GM19324 (cell line): ENCODE measurements around the gene ARHGEF17.

Experiments
- ATAC-seq: cut with Tn5 transposase; IDR thresholded peaks from one replicate; pipeline ENCODE4 v1.9.1; 2021; ENCODE audit warnings: mild to moderate bottlenecking, moderate library complexity; ENCODE audit not compliant: unreplicated experiment, low FRiP score

The ARHGEF17 gene

GRCh38 chr11:73375830-73376159, 67.7 kb downstream of the ARHGEF17 start:
- ATAC-seq = no peak

DNA sequence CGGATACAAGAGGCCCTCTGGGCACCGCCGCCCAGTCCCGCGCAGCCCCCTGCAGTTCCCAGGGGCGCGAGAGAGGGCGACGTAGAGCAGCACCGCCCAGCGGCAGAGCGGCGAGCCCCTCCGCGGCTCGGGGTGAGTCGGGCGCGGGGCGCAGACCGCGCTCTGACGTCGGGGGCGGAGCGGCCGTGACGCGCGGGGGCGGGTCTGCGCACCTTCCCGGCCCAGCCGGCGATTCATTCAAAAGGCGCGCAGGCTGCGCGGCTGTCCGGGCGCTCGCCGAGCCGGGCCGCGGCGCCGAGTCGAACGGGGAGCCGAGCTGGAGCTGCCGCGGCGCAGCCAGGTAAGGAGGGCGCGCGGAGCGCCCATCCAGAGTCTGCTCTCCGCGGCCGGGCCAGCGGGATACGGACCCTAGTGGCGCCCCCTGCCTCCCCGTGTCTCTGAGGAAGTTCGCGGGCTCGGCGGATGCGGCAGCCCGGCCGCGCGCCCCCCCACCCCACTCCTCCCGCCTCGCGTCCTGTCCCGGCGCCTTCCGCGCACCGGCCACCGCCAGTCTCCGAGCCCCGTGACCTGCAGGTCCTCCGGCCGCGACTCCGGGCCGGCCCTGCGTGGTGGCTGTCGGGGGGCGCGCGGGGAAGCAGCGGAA, 68.2 kb downstream of the ARHGEF17 start, which contains the start of gene RELT:
TSS of gene RELT (plus strand) at position 240 of the 643 bp plus-strand sequence. CDS start 12,738 bp downstream, outside the sequence.
- ATAC-seq = peak; percentile 85

- ATAC-seq = peak; percentile 11
Observed at GRCh38 chr11:73376803-73377629, 68.9 kb downstream of the ARHGEF17 start.

DNA sequence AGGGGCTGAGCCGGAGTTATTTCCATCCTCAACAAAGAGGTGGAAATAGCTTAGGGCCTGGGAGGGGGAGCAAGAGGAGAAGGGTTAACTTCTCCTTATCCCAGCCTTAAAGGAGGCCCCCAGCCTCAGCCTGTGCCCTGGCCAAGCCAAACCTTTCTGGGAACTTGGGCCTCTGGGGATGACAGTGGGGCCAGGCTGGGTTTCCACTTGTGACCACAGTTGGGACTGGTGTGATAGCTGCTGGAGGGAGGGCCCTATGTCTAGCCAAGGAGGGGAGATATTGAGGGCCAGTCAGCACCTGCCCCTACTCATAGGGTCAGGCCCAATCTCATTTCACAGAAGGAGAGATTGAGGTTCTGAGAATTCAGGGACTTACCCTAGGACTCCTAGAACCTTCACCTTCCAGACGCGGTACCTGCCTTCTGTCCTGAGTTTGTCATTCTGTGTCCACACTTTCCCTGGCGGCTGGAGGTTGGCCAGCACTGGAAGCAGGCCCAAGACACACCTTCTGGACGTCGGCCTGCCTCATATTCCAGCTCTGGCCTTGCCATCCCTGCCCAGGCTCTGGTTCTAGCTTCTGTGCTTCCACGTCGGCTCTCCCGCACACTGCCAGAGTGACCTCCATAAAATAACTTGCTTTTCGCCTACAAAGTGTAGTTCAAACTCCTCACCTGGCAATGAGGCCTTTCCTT, 71.3 kb downstream of the ARHGEF17 start:
- ATAC-seq = no peak

DNA sequence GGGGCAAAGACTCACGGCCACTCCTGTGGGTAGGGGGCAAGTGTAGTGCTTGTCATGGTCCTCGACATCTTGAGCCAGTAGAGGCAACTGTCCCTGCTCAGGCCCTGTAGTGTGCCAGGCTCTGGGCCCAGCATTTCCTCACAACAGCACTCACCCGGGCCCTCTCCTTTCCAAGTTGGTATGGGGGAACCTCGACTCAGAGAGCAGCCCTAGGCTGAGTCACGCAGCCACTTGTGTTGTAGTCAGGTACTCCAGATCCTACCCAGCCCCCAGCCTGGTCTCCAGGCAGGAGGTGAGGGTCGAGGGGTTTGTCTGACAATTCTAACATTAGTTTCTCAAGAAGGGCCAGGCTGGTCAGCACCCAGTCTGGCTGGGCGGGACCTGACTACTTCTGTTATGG, 72.3 kb downstream of the ARHGEF17 start:
- ATAC-seq = no peak

- no peak for ATAC-seq
Observed at GRCh38 chr11:73380897-73381410, 72.9 kb downstream of the ARHGEF17 start.

DNA sequence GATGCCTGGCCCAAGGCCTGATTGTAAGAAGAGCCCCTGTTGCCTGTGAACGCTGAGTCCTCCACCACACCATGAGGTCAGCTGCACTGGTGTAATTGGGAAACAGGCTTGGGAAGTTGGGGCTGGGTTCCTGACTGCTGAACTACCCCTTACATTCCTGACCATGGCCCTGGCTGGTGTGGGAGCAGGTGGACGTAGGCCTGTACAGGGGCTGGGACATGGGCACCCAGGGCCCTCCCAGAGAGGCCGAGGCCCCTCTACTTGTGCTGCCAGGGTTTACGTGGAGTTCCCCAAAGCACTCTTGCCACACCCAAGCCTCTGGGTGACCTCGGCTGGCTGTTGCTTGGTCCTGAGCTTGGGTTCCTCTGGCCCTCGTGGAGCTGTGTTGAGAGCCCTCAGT, 73.5 kb downstream of the ARHGEF17 start:
- no peak for ATAC-seq

GRCh38 chr11:73382183-73382582, 74.1 kb downstream of the ARHGEF17 start:
- ATAC-seq = no peak

GRCh38 chr11:73382747-73383146, 74.7 kb downstream of the ARHGEF17 start:
- no peak for ATAC-seq

DNA sequence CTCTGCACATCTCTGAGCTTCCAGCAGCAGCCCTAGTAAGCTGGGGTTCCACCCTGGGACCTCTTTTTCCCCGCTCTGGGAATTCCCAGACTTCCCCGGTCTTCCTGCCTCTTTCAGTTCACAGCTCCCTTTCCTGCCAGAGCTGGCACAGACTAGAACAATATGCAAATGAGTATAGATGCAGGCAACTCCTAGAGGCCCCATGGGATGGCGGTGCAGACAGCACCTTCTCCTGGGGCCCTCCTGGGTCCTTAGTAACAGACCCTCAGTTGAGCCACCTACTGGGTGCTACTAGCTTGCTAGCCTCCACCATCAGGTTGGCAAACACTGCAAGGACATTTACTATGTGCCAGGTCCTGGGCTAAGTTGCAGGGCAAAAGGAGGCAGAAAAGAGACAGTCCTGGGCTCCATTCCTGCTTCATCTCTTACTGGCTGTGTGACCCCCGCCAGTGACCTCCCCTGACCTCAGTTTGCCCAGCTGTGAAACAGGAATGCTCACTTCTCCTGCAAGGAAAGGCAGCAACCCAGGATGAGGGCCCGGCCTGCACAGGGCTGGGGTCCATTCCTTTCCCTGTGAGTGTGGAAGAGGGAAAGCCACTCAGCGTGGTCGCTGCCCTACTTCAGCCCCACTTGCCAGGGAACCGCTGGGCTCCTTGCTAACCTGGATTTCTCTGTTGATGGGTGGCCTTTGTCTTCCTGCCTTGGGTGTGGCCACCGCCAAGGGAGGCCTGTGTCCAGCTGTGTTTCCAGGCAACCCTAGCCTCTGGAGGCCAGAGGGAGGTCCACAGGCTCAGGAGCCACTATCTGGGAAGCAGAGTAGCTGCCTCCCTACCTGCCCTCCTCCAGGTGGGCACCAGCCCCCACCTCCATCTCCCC, 75.4 kb downstream of the ARHGEF17 start:
- no peak for ATAC-seq

DNA sequence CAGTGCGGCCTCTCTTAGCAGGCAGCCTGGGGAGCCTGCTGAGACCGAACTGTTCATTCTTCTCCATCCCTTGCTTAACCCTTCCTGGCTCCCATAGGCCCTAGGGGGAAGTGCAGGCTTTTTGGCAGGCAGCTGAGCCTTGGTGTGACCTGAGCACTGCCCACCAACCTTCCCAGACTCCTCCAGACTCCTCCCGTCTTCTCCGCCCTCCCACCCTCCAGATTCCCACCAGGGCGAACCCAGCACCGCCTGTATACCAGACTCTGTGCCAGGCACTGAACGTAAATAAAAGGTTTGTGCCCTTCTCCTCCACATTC, 76.0 kb downstream of the ARHGEF17 start:
- no peak for ATAC-seq

DNA sequence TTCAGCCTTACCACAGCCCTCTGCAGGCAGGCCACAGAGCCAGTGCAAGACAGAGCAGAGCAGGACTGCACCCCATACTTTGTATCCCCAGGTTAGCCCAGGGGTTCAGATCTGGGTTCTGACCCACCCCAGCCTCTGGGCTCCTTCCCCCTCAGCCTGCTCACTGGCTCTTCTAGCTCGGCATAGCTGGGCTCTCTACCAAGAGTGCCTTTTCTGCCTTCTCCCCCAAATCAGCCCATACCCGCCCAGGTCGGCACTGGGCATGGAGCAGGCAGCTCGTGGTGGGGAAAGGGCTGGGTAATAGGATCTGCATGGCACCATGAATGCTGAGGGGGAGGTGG, 76.4 kb downstream of the ARHGEF17 start:
- no peak for ATAC-seq

DNA sequence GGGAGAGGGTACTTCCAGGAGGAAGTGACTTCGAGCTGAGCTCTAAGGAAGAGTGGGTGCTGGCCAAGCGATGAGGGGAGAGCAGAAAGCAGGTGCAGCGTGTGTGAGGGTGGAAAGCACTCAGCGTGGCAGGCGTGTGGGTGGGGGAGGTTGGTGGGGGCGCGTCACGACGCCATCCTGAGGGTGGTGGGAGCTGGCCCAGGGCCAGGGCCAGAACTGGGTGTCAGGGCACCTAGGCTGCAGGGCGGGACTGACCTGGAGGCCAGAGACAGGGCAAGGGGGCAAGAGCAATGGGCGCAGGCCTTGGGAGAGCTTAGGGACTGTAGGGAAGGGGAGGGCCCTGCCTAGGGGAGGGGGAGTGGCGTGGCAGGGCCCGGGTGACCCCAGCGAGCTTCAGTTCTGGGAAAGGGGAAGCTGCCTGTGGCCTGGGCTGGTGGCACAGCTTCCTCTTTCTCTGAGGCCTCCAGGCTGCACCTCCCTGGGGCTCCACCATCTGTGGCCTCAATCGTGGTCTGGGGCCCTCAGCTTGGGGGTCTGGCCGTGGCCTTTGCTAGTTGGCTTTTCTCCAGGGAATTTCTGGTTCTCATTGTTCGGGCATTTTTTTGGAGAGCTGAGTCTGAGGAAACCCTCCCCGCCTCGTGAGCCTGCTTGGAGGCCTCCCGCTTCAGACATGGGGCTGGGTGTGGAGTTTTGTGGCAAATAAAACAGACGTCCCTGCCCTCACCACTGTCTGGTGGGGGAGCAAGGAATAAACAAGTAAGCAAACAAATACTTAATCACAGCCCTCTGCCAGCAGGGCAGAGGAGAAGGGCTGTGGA, 77.0 kb downstream of the ARHGEF17 start:
- ATAC-seq = peak; percentile 59

DNA sequence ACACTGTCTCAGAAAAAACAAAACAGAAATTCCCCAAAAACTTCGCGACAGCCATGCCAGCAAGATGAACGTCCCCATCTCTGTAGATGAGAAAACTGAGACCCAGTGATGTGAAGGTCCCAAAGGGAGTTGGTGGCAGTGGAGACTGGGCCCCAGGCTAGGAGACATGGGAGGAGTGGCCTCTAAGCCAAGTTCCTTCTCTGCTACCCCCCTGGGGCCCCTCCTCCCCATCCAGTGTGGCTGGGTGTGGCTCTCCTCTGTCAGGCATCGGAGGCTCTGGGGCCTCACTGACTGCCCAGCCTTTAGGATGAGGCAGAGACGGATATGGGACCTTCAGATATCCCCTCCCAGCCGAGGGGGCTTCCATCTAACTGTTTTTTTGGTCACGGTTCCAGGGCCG, 77.9 kb downstream of the ARHGEF17 start:
- no peak for ATAC-seq

DNA sequence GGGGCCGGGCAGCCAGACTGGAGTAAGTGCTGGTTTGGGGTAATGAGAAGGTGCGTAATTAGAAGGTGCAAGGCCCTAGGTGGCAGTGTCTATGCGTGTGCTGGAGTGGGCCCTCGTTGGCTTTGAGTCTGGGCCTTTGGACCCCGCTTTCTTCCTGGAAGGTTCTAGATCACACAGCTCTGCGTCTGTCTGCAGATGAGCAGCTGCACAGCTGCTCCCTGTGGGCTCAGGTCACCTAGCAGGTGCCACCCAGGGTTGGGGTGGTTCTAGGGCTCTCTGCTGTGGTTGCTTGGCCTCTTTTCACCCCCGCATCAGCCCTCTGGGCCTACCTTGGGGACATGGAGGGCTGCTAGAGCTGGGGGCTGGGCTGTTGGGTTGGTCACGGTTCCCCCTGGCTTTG, 78.5 kb downstream of the ARHGEF17 start:
- no peak for ATAC-seq

DNA sequence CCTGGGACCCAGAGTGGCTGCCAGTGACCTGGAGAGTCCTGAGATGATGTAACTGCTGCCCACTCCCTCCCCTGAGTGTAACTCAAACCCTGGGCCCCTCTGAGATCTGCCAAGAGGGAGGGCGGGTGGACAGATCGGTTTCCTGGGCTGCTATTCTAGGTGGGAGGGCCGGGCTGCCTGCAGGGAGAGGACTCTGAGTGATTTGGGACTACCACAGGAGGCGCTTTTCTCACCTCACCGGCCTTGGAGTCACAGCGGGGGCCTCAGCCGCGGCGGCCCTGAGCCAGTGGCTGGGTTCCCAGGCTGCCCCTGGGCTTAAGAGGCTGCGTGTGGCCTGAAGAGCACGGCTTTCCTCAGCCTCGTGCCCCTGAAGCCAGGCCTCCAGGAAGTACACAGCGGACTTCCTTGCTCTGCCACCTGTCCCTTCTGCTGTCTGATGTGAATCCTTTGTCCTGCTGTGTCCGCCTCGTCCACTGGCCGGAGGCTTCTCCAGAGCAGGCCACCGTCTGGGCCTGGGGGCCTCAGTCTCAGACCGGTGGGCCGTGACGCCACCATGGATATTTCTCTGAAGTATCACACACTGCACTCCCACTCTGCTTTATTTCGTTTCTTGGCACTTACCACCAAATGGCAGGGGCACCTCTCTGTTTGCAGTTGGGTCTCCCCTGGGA, 79.7 kb downstream of the ARHGEF17 start:
- ATAC-seq = no peak

DNA sequence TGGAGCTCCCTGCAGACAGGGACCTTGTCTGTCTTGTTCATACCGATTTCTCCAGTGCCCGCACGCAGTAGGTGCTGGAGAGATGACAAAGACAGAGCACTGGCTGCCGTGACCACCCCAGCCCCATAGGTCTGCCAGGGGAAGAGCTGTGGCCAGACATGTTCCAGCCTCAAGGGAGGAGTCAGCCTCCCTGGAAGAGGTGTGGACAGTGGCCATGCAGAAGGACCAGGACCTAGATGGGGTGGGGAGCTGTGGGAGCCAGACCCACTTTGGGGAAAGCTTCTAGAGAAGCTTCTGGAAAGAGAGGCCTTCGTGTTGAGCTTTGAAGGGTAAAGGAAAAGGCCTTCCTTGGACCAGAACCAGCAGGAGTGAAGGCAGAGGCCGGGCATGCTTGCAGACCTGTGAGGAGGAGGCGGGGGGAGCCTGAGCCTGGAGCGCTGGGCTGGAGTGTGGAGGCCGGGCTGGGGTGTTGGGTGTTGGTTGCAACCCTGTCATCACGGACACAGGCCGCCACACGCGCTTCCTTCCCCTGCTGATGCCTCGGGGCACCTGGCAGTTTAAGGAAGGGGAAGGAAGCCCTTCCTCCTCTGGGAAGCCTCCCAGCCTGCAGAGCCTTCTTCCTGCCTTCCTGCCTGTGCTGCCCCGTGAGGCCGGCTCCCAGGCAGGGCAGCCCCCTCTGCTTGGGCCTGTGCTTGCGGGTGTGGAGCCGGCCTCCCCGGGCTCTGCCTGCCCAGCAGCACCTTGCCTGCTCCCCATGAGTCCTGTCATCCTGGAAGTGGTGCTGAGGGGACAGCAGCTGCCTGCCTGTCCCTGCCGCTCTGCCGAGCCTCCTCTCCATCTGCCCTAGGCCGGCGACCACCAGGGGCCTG, 80.4 kb downstream of the ARHGEF17 start:
- no peak for ATAC-seq

DNA sequence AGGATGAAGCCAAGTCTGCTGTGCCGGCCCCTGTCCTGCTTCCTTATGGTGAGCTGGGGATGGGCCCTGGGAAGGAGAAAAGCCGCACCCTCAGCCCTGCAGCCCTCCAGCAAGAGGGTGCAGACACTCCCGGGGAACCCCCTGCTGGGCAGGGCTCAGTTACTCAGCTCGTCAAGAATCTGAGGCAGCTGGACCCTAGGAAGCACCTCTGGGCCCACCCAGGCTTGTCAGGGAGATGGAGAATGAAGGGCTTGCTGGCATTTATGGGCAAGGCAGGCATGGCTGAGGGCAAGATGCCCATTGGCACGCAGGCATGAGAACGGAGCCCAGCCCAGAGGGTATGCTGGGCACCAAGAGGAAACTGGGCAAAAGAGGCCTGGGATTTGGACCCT, 81.1 kb downstream of the ARHGEF17 start:
- no peak for ATAC-seq
